ENCODE data around the gene ADAMTS13.
"Not testable (repeated sequence)": the region's sequence is repeated elsewhere in the genome, so short reads cannot be mapped to it uniquely, and the experiment has no call there.

ADAMTS13 gene

GRCh38 chr9:133391449-133391848 lies 30.7 kb upstream of the ADAMTS13 start:
- H3K4me3 ChIP-seq (ENCODE audit: low read depth in 1 of 2, low read length in 2 of 2); H3K36me3 ChIP-seq (ENCODE audit: control insufficient read depth in 1 of 2, insufficient read depth in 2 of 2, low read length in 2 of 2); H3K9ac ChIP-seq (ENCODE audit: low read depth in 1 of 2, low read length in 2 of 2); H3K9me3 ChIP-seq (ENCODE audit: control insufficient read depth in 1 of 2, low read length in 2 of 2); H3K27ac ChIP-seq (ENCODE audit: low read depth, low read length); H3K4me1 ChIP-seq (ENCODE audit: control insufficient read depth in 1 of 2, insufficient read depth in 2 of 2, low read length in 2 of 2); H3K27me3 ChIP-seq (ENCODE audit: control insufficient read depth in 1 of 2, insufficient read depth in 2 of 2, low read length in 2 of 2): not testable (repeated sequence)

GRCh38 chr9:133392308-133392707 lies 29.9 kb upstream of the ADAMTS13 start:
- not testable (repeated sequence) for H3K36me3 ChIP-seq (ENCODE audit: control insufficient read depth in 1 of 2, insufficient read depth in 2 of 2, low read length in 2 of 2); H3K9ac ChIP-seq (ENCODE audit: low read depth in 1 of 2, low read length in 2 of 2); H3K4me1 ChIP-seq (ENCODE audit: control insufficient read depth in 1 of 2, insufficient read depth in 2 of 2, low read length in 2 of 2); H3K27ac ChIP-seq (ENCODE audit: low read depth, low read length); H3K9me3 ChIP-seq (ENCODE audit: control insufficient read depth in 1 of 2, low read length in 2 of 2); H3K4me3 ChIP-seq (ENCODE audit: low read depth in 1 of 2, low read length in 2 of 2)
- peaks cover 8 to 13% of the 10 kb centered on the region in 2 donors for H3K27me3 ChIP-seq (ENCODE audit: control insufficient read depth in 1 of 2, insufficient read depth in 2 of 2, low read length in 2 of 2)

- Histone ChIP-seq H3K27me3 (ENCODE audit: control insufficient read depth in 1 of 2, insufficient read depth in 2 of 2, low read length in 2 of 2) (peaks cover 17 to 18% of the 10 kb centered on the region in 2 donors), H3K4me1 (ENCODE audit: control insufficient read depth in 1 of 2, insufficient read depth in 2 of 2, low read length in 2 of 2) (no peaks in the 10 kb centered on the region), H3K9me3 (ENCODE audit: control insufficient read depth in 1 of 2, low read length in 2 of 2) (no peaks in the 10 kb centered on the region), H3K9ac (ENCODE audit: low read depth in 1 of 2, low read length in 2 of 2) (no peak overlapping the region), H3K27ac (ENCODE audit: low read depth, low read length) (no peak overlapping the region), H3K4me3 (ENCODE audit: low read depth in 1 of 2, low read length in 2 of 2) (no peak overlapping the region), H3K36me3 (ENCODE audit: control insufficient read depth in 1 of 2, insufficient read depth in 2 of 2, low read length in 2 of 2) (no peaks in the 10 kb centered on the region)
These were observed 28.8 kb upstream of the ADAMTS13 start for GRCh38 chr9:133393399-133393798.

GRCh38 chr9:133394687-133395271 lies 27.4 kb upstream of the ADAMTS13 start:
- Histone ChIP-seq H3K27me3 (ENCODE audit: control insufficient read depth in 1 of 2, insufficient read depth in 2 of 2, low read length in 2 of 2) (peaks cover 17 to 18% of the 10 kb centered on the region in 2 donors), H3K4me1 (ENCODE audit: control insufficient read depth in 1 of 2, insufficient read depth in 2 of 2, low read length in 2 of 2) (no peaks in the 10 kb centered on the region), H3K9ac (ENCODE audit: low read depth in 1 of 2, low read length in 2 of 2) (no peak overlapping the region), H3K9me3 (ENCODE audit: control insufficient read depth in 1 of 2, low read length in 2 of 2) (no peaks in the 10 kb centered on the region), H3K27ac (ENCODE audit: low read depth, low read length) (no peak overlapping the region), H3K36me3 (ENCODE audit: control insufficient read depth in 1 of 2, insufficient read depth in 2 of 2, low read length in 2 of 2) (no peaks in the 10 kb centered on the region), H3K4me3 (ENCODE audit: low read depth in 1 of 2, low read length in 2 of 2) (no peak overlapping the region)

GRCh38 chr9:133396952-133397351 lies 25.2 kb upstream of the ADAMTS13 start:
- no peak overlapping the region for H3K9ac ChIP-seq (ENCODE audit: low read depth in 1 of 2, low read length in 2 of 2)
- H3K27ac ChIP-seq (ENCODE audit: low read depth, low read length), result no peak overlapping the region
- peaks cover 0 to 5% of the 10 kb centered on the region in 2 donors for H3K36me3 ChIP-seq (ENCODE audit: control insufficient read depth in 1 of 2, insufficient read depth in 2 of 2, low read length in 2 of 2)
- no peaks in the 10 kb centered on the region for H3K9me3 ChIP-seq (ENCODE audit: control insufficient read depth in 1 of 2, low read length in 2 of 2)
- no peak overlapping the region for H3K4me3 ChIP-seq (ENCODE audit: low read depth in 1 of 2, low read length in 2 of 2)
- no peaks in the 10 kb centered on the region for H3K4me1 ChIP-seq (ENCODE audit: control insufficient read depth in 1 of 2, insufficient read depth in 2 of 2, low read length in 2 of 2)
- H3K27me3 ChIP-seq (ENCODE audit: control insufficient read depth in 1 of 2, insufficient read depth in 2 of 2, low read length in 2 of 2), result peaks cover 17 to 18% of the 10 kb centered on the region in 2 donors

GRCh38 chr9:133397370-133397769 lies 24.8 kb upstream of the ADAMTS13 start:
- Histone ChIP-seq H3K9ac (ENCODE audit: low read depth in 1 of 2, low read length in 2 of 2) (no peak overlapping the region), H3K36me3 (ENCODE audit: control insufficient read depth in 1 of 2, insufficient read depth in 2 of 2, low read length in 2 of 2) (peaks cover 0 to 8% of the 10 kb centered on the region in 2 donors), H3K27ac (ENCODE audit: low read depth, low read length) (no peak overlapping the region)

GRCh38 chr9:133397895-133398294 lies 24.3 kb upstream of the ADAMTS13 start:
- H3K4me3 ChIP-seq (ENCODE audit: low read depth in 1 of 2, low read length in 2 of 2), result no peak overlapping the region
- no peaks in the 10 kb centered on the region for H3K4me1 ChIP-seq (ENCODE audit: control insufficient read depth in 1 of 2, insufficient read depth in 2 of 2, low read length in 2 of 2)
- H3K36me3 ChIP-seq (ENCODE audit: control insufficient read depth in 1 of 2, insufficient read depth in 2 of 2, low read length in 2 of 2), result peaks cover 0 to 10% of the 10 kb centered on the region in 2 donors
- H3K9ac ChIP-seq (ENCODE audit: low read depth in 1 of 2, low read length in 2 of 2), result no peak overlapping the region
- H3K27me3 ChIP-seq (ENCODE audit: control insufficient read depth in 1 of 2, insufficient read depth in 2 of 2, low read length in 2 of 2), result peaks cover 17 to 18% of the 10 kb centered on the region in 2 donors
- H3K9me3 ChIP-seq (ENCODE audit: control insufficient read depth in 1 of 2, low read length in 2 of 2), result no peaks in the 10 kb centered on the region
- H3K27ac ChIP-seq (ENCODE audit: low read depth, low read length), result no peak overlapping the region

More at GRCh38 chr9:133397370-133397769, 24.8 kb upstream of the ADAMTS13 start:
- Histone ChIP-seq H3K27me3 (ENCODE audit: control insufficient read depth in 1 of 2, insufficient read depth in 2 of 2, low read length in 2 of 2) (peaks cover 17 to 18% of the 10 kb centered on the region in 2 donors), H3K4me3 (ENCODE audit: low read depth in 1 of 2, low read length in 2 of 2) (no peak overlapping the region), H3K9me3 (ENCODE audit: control insufficient read depth in 1 of 2, low read length in 2 of 2) (no peaks in the 10 kb centered on the region), H3K4me1 (ENCODE audit: control insufficient read depth in 1 of 2, insufficient read depth in 2 of 2, low read length in 2 of 2) (no peaks in the 10 kb centered on the region)

GRCh38 chr9:133400292-133400691 lies 21.9 kb upstream of the ADAMTS13 start:
- Histone ChIP-seq H3K9me3 (ENCODE audit: control insufficient read depth in 1 of 2, low read length in 2 of 2) (no peaks in the 10 kb centered on the region), H3K4me3 (ENCODE audit: low read depth in 1 of 2, low read length in 2 of 2) (no peak overlapping the region), H3K27me3 (ENCODE audit: control insufficient read depth in 1 of 2, insufficient read depth in 2 of 2, low read length in 2 of 2) (peaks cover 12 to 17% of the 10 kb centered on the region in 2 donors), H3K4me1 (ENCODE audit: control insufficient read depth in 1 of 2, insufficient read depth in 2 of 2, low read length in 2 of 2) (no peaks in the 10 kb centered on the region), H3K27ac (ENCODE audit: low read depth, low read length) (no peak overlapping the region), H3K36me3 (ENCODE audit: control insufficient read depth in 1 of 2, insufficient read depth in 2 of 2, low read length in 2 of 2) (peaks cover 7 to 20% of the 10 kb centered on the region in 2 donors), H3K9ac (ENCODE audit: low read depth in 1 of 2, low read length in 2 of 2) (no peak overlapping the region)

GRCh38 chr9:133401588-133401987 lies 20.6 kb upstream of the ADAMTS13 start:
- Histone ChIP-seq H3K9ac (ENCODE audit: low read depth in 1 of 2, low read length in 2 of 2) (no peak overlapping the region), H3K4me1 (ENCODE audit: control insufficient read depth in 1 of 2, insufficient read depth in 2 of 2, low read length in 2 of 2) (peaks cover 0 to 2% of the 10 kb centered on the region in 2 donors), H3K4me3 (ENCODE audit: low read depth in 1 of 2, low read length in 2 of 2) (no peak overlapping the region), H3K9me3 (ENCODE audit: control insufficient read depth in 1 of 2, low read length in 2 of 2) (no peaks in the 10 kb centered on the region), H3K27me3 (ENCODE audit: control insufficient read depth in 1 of 2, insufficient read depth in 2 of 2, low read length in 2 of 2) (peaks cover 12 to 16% of the 10 kb centered on the region in 2 donors), H3K36me3 (ENCODE audit: control insufficient read depth in 1 of 2, insufficient read depth in 2 of 2, low read length in 2 of 2) (peaks cover 11 to 33% of the 10 kb centered on the region in 2 donors), H3K27ac (ENCODE audit: low read depth, low read length) (no peak overlapping the region)

GRCh38 chr9:133402689-133403088 lies 19.5 kb upstream of the ADAMTS13 start:
- H3K9ac ChIP-seq (ENCODE audit: low read depth in 1 of 2, low read length in 2 of 2), result no peak overlapping the region
- no peaks in the 10 kb centered on the region for H3K9me3 ChIP-seq (ENCODE audit: control insufficient read depth in 1 of 2, low read length in 2 of 2)
- peaks cover 11 to 43% of the 10 kb centered on the region in 2 donors for H3K36me3 ChIP-seq (ENCODE audit: control insufficient read depth in 1 of 2, insufficient read depth in 2 of 2, low read length in 2 of 2)
- peaks cover 0 to 4% of the 10 kb centered on the region in 2 donors for H3K4me1 ChIP-seq (ENCODE audit: control insufficient read depth in 1 of 2, insufficient read depth in 2 of 2, low read length in 2 of 2)
- H3K4me3 ChIP-seq (ENCODE audit: low read depth in 1 of 2, low read length in 2 of 2), result no peak overlapping the region
- no peak overlapping the region for H3K27ac ChIP-seq (ENCODE audit: low read depth, low read length)
- peaks cover 1 to 5% of the 10 kb centered on the region in 2 donors for H3K27me3 ChIP-seq (ENCODE audit: control insufficient read depth in 1 of 2, insufficient read depth in 2 of 2, low read length in 2 of 2)
